NCI-H748 (cell line): ENCODE measurements around the gene KCNK3.
"Not testable (repeated sequence)": the region's sequence is repeated elsewhere in the genome, so short reads cannot be mapped to it uniquely, and the experiment has no call there.

Experiments used
- DNase-seq: peaks from one replicate; lab custom pipeline; 2025; ENCODE audit not compliant: unreplicated experiment; lab: John Stamatoyannopoulos, UW

The KCNK3 gene

DNA sequence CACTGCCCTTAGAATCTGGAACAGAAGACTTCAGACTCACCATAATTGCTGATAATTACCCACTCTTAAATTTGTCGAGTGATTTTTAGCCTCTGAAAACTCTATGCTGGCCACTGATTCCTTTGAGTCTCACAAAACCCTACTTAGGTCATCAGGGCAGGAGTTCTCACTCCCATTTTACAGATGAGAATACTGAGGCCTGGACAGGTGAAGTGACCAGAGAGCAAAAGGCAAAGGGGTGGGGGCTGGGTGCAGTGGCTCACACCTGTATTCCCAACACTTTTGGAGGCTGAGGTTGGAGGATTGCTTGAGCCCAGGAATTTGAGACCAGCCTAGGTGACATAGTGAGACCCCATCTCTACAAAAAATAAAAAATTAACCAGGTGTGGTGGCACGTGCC is 36.8 kb downstream of the KCNK3 start:
- DNase-seq: no peak

DNA sequence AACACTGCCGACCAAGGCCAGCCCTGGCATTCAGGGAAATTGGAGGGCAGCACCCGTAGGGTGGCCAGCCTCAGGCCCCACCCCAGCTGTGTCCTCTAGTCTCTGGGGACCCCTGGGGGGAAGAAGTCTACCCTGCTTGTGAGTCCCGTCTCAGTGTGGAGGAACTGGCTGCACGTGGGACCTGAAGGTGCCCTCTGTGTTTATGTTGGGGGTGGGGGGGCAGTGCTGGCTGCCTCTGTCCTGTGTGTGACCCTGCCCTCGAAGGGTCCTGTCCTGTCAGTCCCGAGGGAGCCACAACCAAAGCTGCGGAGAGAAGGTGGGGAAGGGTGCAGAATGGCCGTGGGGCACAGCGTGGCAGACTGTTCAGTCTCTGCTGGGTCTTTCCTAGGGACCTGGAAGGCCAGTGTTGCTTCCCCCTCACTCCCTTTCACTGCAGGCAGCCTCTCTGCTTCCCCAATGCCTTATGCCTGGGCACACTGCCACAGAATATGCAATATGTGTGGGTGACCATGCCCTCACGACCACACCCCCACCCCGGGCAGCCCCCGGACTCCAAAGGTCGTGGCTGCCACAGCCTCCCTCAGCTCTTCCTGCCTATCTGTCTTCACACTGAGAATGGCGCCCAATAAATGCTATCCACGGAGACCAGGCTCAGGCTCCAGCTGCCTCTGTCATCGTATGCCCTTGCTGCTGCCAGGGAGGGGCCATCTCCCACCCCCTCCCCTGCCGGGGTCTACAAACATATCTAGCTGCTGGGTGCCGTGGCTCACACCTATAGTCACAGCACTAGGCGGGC is 38.2 kb downstream of the KCNK3 start:
- no peak for DNase-seq

DNA sequence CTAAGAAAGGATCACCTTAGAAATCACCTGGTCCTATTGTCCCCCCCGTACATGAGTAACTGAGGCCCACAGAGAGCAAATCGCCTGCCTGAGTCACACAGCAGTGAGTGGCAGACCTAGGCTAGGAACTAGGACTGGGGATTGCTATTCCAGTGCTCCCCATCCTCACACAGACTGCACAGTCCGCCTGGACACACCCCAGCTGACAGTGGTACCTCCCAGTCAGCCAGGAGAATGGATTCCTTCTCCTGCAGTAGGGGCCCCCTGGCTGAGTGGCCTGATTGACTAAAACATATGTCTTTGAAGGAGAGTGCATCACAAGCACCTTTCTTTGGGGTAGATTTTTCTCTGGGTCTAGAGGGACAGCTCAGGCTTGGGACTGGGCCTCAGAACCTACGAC is 39.2 kb downstream of the KCNK3 start:
- no peak for DNase-seq

DNA sequence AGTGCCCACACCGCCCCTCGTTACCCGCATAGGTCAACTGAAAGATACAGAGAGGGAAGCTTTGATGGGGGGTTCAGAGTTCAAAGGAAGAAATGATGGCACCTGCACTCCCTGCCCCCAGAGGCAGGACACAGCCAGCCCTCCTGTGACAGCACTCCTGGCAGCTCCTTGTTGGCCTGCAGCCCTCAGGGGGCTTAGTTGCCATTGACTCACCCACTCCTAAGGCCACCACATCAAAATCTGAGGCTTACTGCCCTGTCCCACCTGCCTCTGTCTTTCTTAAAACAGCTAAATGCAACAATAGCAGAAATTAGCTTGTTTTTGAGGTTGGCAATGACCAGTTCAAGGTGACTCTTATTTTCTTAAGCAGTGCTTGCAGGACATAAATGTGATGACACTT is 39.9 kb downstream of the KCNK3 start:
- DNase-seq: no peak

DNA sequence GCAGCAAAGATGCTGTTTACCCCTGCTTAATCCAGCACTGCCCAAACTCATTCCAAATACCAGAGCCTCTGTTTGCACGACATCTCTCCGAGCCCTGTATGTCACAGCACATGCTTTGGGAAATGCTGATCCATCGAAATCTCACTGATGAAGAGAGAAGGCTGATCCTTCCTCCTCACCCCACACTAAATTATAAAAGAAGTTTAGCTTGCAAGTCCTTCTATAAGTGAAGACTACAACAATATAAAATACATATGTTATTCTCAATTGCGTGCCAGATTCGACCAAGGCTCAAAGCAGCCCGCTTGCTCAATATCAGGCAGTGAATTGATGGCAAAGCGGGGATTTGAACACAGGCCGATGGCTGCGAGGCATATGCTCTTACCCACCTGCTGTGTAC is 40.9 kb downstream of the KCNK3 start:
- DNase-seq: no peak

DNA sequence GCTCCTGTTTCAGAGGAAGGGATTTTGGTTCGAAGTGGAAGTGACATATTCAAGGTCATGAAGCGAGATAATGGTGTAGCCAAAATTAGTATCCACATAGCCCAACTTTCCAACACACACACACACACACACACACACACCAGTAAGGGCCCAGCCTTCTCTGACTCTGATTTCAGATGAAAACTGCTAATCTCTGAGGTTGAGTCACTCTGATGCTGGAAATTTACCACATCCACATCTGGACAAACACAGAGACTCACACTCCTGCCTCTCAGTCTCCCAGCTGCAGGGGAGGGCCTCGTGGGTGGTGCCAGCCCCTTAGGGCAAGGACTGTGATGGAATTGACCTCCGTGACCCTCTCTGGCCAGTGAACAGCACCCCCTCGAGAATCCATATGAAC is 42.6 kb downstream of the KCNK3 start:
- no peak for DNase-seq

DNA sequence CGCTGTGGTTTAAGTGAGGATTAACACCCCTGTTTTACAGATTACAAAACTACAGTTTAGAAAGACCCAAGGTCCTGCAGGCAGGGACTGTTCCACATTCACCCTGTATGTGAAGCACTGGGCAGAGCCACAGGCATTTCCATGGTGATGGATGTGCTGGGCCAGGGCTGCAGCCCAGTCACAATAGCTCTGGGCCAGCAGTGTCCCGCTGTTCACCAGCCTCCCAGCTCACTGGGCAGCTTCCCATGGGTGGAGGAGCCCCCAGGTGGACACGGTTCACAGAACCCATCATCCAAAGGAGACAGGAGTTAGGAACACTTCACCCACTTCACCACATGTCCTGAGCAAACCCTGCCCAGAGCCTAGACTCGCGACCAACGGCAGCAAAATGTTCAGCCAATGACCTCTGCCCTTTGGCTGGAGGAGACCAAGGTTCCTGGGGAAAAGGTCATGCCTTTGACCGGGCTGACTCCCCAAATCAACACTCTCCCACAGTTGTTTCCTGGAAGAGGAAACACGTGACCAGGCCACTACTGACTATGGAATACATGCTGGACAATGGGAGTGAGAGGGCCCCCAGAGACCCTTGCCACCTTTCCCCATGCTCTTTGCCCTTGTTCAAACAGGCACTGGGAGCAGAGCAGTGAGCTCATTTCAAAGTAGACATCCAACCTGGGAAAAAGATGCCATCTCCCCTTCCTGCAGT is 43.5 kb downstream of the KCNK3 start:
- no peak for DNase-seq

DNA sequence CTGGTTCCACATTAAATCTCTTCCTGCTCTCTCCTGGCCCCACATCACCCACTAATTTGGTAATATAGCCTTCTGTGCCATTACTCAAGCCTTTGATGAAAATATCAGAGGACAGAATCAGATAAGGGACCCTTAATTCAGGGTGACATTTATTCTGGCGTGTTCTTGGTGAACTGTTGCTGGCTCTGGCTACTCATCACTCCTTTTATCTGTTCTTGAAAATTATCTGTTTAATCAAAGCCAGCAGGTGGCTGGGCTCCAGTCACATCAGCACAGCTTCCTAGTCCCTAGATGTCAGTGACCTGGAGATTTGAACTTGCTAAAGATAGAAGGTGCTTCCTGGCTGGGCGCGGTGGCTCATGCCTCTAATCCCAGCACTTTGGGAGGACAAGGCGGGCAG is 44.7 kb downstream of the KCNK3 start:
- no peak for DNase-seq

DNA sequence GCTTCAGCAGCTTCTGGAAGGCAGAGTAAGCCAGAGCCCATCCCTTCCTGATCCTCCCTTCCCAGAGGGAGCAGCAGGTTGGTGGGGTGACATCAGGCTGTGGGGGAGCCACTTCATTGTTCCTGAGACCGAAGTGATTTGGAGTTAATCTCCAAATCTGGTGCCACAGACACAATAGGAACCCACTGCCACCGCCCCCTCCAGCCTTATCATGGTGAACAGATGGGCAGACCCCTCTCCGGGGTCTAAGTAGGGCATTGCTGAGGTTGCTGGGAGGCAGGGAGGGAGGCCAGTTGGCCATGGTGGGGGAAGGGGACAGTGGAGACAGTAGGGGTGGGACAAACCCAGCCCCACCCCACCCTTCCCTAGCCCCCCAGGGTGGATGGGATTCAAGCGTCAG is 46.0 kb downstream of the KCNK3 start:
- no peak for DNase-seq

DNA sequence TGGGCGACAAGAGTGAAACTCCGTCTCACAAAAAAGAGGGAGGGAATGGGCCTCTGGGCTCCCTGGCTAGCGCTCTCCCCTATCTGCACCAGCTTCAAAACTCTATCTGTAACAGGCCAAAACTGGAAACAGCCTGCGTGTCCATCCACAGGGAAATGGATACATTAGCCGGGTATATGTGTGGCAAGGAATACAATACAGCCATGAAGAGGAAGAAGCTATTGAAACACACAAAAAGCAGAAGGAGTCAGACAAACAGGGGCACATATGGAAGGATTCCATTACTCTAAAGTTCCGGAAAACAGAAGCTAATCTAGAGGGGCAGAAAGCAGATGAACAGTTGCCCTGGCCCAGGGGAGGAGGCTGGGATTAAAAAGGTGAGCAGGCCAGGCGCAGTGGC is 47.0 kb downstream of the KCNK3 start:
- no peak for DNase-seq

DNA sequence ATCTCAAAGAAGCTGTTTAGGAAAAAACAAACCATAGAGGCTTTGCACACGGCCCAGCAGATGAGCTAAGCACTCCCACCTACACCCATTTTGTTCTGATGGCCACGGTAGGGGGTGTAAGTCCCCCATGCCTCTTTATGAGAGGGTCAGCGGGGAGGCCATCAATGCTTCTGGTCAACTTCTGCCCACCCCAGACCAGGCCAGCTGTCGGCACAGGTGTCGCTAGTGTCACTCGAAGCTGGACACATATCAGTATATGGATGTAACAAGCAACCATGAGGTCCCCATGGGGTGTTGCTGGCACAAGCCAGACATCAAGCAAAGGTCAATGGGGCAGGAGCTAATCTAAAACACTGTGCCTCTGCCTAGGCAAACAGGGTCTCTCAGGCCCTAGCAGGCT is 47.8 kb downstream of the KCNK3 start:
- no peak for DNase-seq

DNA sequence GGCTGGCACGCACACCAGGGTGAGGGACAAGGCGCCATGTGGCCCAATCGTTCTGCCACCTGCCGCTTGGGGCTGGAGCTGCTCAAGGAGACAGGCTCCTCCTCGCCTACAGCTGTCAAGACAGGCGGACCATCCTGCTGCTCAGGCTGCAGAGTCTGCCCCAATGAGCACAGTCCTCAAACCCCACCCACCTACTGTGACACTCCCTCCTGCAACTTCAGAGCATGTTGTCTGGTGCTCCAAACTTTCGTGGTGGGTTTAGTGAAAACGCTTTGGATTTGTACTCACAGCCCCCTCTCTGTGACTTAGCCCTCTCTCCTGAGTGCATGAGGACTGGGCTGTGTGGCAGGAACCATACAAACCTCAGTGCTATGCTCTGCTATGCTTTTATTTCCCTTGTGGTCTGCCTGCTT is 48.4 kb downstream of the KCNK3 start:
- no peak for DNase-seq

DNA sequence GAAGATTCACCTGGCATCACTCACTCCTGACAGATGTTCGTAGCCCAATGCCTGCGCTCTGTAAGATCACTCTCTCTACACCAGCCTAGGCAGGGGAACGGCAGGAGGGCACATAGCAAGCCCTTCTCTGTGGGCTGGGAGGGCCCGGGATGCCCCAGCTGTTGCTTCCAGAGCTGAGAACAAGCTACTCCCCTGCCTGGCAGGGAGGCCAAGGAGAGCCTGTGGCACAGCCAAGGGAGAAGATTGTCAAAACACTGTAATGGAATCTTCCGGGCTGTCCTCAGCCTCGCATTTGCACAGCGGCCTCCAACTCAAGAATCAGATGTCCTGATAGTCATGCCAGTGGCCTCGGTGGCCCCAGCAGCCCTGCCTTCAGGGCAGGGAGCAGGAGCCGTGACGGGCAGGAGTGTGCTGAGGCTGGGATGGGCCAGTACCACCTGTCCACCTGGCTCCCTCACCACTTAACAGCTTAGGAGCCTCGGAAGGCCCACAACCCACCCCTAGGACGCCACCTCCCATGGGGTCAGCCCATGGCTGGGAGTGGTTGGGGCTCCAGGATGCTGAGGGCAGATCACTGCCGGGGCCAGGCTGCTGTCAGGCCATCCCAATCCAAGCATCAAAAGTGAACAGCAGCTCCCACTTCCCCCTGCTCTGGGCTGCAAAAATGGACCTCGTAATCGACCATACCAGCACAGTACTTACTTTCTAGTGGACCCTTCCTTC is 49.7 kb downstream of the KCNK3 start:
- no peak for DNase-seq

DNA sequence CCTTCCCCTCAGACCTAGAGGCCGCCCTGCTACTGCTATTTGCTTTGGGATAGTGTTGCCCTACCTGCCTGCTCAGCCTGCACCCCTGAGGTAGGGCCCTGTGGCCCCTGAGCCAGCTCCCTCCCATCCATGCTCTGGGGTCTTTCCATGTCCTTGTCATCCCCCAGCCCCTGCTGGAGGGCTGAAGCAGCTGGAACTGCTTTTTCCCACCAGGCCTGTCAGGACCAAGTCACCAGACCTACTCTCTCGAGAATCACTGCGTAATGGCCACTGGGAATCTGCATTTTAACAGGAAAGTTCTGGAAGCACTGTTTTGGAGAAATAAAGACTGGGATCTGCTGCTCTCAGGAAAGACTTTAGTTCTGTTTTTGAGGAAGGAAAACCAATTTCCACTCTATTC is 51.3 kb downstream of the KCNK3 start:
- no peak for DNase-seq

DNA sequence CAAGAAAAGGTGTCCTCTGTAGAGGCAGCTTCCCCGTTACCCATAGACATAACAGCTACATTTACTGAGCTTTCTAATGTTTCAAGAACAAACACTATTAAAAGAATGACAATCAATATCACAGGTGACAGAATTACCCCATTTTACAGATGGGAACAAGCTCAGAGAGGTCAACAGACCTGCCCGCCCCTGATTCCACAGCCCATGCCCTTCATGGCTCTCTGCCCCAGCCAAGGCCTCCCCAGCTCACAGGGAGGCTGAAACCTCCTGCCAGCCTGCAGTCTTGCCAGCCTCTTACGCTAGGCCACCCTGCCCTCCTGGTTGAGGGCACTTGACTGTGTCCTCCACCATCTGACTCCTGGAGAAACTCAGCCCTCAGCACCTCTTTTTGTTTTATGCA is 52.4 kb downstream of the KCNK3 start:
- no peak for DNase-seq

DNA sequence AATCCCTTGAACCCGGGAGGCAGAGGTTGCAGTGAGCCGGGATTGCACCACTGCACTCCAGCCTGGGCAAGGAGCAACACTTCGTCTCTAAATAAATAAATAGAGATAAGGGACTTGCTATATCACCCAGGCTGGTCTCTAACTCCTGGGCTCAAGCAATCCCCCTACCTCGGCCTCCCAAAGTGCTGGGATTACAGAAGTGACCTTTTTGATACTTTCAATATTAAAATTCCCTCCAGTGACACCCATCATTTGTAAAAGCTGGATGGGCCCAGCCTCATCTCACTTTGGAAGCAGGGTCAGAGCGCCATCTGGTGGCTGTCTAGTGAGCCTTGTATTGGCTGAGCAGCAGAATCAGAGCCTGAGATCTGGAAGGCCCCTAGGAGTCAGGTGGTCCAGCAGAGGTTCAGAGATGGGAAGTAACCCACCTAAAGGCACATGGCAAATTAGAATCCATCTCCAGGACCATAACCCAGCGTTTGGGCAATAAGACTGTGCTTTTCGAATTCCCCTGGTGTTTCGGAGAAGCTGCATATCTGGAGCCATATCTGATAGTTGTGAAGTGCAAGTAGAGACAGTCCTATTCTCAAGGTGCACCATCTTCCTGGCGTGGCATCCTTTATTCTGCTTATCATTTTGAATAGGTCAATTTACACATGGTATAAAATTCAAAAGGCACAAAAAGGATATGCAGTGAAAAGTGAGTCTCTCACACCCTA is 53.2 kb downstream of the KCNK3 start:
- DNase-seq: peak; percentile 70

DNA sequence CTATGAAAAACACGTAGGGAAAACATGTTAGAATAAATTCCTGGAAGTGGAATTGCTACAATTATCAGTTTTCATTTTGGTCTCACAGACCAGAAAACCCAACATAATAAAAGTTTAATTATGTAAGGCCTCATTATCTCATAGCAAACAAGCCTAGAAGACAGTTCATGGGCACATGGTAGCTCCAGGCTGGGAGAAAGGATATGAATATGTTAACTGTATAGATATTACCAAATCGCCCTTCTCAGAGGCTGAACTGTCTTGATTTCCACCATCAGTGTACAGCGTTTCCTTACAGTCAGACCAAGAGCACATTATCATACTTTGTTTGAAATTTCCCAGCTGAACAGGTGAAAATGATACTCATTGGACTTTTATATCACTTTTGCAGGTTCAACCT is 54.4 kb downstream of the KCNK3 start:
- no peak for DNase-seq

DNA sequence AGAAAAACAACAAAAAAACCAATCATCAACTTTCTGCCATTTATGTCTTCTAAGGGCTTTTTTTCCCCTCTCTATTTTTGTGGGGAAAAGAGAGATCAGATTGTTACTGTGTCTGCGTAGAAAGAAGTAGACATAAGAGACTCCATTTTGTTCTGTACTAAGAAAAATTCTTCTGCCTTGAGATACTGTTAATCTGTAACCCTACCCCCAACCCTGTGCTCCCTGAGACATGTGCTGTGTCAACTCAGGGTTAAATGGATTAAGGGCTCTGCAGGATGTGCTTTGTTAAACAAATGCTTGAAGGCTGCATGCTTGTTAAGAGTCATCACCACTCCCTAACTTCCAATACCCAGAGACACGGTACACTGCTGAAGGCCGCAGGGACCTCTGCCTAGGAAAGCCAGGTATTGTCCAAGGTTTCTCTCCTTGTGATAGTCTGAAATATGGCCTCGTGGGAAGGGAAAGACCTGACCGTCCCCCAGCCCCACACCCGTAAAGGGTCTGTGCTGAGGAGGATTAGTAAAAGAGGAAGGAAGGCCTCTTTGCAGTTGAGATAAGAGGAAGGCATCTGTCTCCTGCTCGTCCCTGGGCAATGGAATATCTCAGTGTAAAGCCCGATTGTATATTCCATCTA is 57.4 kb downstream of the KCNK3 start:
- DNase-seq: not testable (repeated sequence)

DNA sequence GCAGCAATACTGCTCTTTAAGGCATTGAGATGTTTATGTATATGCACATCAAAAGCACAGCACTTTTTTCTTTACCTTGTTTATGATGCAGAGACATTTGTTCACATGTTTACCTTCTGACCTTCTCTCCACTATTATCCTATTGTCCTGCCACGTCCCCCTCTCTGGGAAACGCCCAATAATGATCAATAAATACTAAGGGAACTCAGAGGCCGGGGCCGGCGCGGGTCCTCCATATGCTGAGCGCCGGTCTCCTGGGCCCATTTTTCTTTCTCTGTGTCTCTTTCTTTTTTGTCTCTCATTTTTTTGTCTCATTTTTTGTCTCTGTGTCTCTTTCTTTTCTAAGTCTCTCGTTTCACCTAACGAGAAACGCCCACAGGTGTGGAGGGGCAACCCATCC is 57.9 kb downstream of the KCNK3 start:
- not testable (repeated sequence) for DNase-seq

DNA sequence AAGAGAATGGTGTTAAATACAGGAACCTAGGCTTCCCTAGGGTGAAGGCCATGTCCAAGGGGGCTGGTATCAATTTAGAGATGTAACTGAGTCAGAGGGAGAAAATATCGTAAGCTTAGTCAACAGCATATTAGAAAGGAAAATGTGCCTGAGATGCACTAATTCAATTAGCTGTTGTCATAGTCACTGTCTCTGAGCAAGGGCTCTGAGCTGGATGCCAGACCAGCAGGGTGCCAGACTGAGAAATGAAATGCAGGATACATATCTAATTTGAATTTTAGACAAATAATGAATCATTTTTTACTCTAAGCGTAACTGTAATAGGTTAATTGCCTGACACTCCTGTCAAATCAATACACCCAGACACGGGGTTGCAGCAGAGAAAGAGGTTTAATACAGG is 60.1 kb downstream of the KCNK3 start:
- DNase-seq: no peak

DNA sequence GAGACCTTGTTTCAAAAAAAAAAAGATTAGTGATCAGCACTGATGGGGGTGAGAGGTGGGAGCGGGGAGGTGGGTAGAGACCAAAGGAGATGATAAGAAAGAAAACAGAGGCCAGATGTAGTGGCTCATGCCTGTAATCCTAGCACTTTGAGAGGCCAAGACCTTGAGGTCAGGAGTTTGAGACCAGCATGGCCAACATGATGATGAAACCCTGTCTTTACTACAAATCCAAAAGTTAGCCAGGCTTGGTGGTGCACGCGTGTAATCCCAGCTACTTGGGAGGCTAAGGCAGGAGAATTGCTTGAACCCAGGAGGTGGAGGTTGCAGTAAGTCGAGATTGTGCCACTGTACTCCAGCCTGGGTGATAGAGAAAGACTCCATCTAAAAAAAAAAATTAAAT is 62.0 kb downstream of the KCNK3 start:
- DNase-seq: no peak
